ENCODE results near the gene PRMT7.
A peak's percentile ranks its signal among the peaks of the same experiment; 100 is the strongest.

The PRMT7 gene

GRCh38 chr16:68289202-68289601 lies 21.6 kb upstream of the PRMT7 start:
- no peak for TF ChIP-seq CTCF (IDR thresholded peaks at IDR 0.05; ENCODE audit: insufficient read depth, low read depth, low read length, missing control alignments)
- no peak overlapping the region for H3K4me3 ChIP-seq (ENCODE audit: low read depth, low read length)
- DNase-seq (ENCODE audit: low read depth), result no peak

- no peak for TF ChIP-seq CTCF (IDR thresholded peaks at IDR 0.05; ENCODE audit: insufficient read depth, low read depth, low read length, missing control alignments)
- peak; percentile 84 for DNase-seq (ENCODE audit: low read depth)
These were observed 21.0 kb upstream of the PRMT7 start for GRCh38 chr16:68289621-68290329.

GRCh38 chr16:68290450-68290849 lies 20.4 kb upstream of the PRMT7 start:
- no peak for DNase-seq (ENCODE audit: low read depth)
- H3K4me3 ChIP-seq (ENCODE audit: low read depth, low read length), result no peak overlapping the region
- no peak for TF ChIP-seq CTCF (IDR thresholded peaks at IDR 0.05; ENCODE audit: insufficient read depth, low read depth, low read length, missing control alignments)

More at GRCh38 chr16:68289621-68290329, 21.0 kb upstream of the PRMT7 start:
- no peak overlapping the region for H3K4me3 ChIP-seq (ENCODE audit: low read depth, low read length)

GRCh38 chr16:68291227-68291626 lies 19.6 kb upstream of the PRMT7 start:
- no peak for DNase-seq (ENCODE audit: low read depth)
- TF ChIP-seq CTCF (IDR thresholded peaks at IDR 0.05; ENCODE audit: insufficient read depth, low read depth, low read length, missing control alignments), result no peak
- no peak overlapping the region for H3K4me3 ChIP-seq (ENCODE audit: low read depth, low read length)

- DNase-seq (ENCODE audit: low read depth), result no peak
- H3K4me3 ChIP-seq (ENCODE audit: low read depth, low read length), result no peak overlapping the region
- no peak for TF ChIP-seq CTCF (IDR thresholded peaks at IDR 0.05; ENCODE audit: insufficient read depth, low read depth, low read length, missing control alignments)
These were observed 18.4 kb upstream of the PRMT7 start for GRCh38 chr16:68292425-68292824.

GRCh38 chr16:68296291-68296690 lies 14.5 kb upstream of the PRMT7 start:
- H3K4me3 ChIP-seq (ENCODE audit: low read depth, low read length), result no peak overlapping the region
- TF ChIP-seq CTCF (IDR thresholded peaks at IDR 0.05; ENCODE audit: insufficient read depth, low read depth, low read length, missing control alignments), result no peak
- DNase-seq (ENCODE audit: low read depth), result no peak

- TF ChIP-seq CTCF (IDR thresholded peaks at IDR 0.05; ENCODE audit: insufficient read depth, low read depth, low read length, missing control alignments), result no peak
- no peak for DNase-seq (ENCODE audit: low read depth)
- H3K4me3 ChIP-seq (ENCODE audit: low read depth, low read length), result no peak overlapping the region
These were observed 14.1 kb upstream of the PRMT7 start for GRCh38 chr16:68296693-68297092.

Data from GM12865 (cell line).